Neutrophil (primary cell): ENCODE measurements around the gene SMIM1.

Source experiments
- H3K27ac ChIP-seq: fragments of 200-600 bp; sonication (generic); 2 replicates; pipeline ENCODE4 v1.5.1; 2016; ENCODE audit warnings: mild to moderate bottlenecking, moderate library complexity
- H3K27me3 ChIP-seq: fragments of 200-600 bp; sonication (generic); 2 replicates; pipeline ENCODE4 v1.6.0; 2016; ENCODE audit warnings: mild to moderate bottlenecking
- H3K36me3 ChIP-seq: fragments of 200-600 bp; sonication (generic); 2 replicates; pipeline ENCODE4 v1.5.1; 2017
- H3K4me1 ChIP-seq, 2 experiments: fragments of 200-600 bp in 1 of 2; sonication (generic) in 1 of 2; 1 replicate in 1 of 2; 2 replicates in 1 of 2; pipeline versions ENCODE4 v1.5.1 to v1.6.1; 2013 to 2016; ENCODE audit warnings: low read depth in 1 of 2, low read length in 1 of 2, mild to moderate bottlenecking in 1 of 2, moderate library complexity in 1 of 2; ENCODE audit not compliant: control insufficient read depth in 1 of 2, insufficient read depth in 1 of 2
- H3K4me3 ChIP-seq, 2 experiments: fragments of 200-600 bp in 1 of 2; sonication (generic) in 1 of 2; 1 replicate in 1 of 2; 2 replicates in 1 of 2; pipeline ENCODE4 v1.5.1; 2013 to 2016; ENCODE audit warnings: low read depth in 1 of 2, low read length in 1 of 2, mild to moderate bottlenecking in 1 of 2, moderate library complexity in 1 of 2
- H3K9me3 ChIP-seq: fragments of 200-600 bp; sonication (generic); 2 replicates; pipeline ENCODE4 v1.5.1; 2016
- TF ChIP-seq, protein P1 (sequence below): fragments of 200-600 bp; sonication (generic); IDR thresholded peaks from 2 replicates; pipeline ENCODE4 v1.5.1; 2016; ENCODE audit warnings: antibody characterized with exemption

SMIM1 gene

DNA sequence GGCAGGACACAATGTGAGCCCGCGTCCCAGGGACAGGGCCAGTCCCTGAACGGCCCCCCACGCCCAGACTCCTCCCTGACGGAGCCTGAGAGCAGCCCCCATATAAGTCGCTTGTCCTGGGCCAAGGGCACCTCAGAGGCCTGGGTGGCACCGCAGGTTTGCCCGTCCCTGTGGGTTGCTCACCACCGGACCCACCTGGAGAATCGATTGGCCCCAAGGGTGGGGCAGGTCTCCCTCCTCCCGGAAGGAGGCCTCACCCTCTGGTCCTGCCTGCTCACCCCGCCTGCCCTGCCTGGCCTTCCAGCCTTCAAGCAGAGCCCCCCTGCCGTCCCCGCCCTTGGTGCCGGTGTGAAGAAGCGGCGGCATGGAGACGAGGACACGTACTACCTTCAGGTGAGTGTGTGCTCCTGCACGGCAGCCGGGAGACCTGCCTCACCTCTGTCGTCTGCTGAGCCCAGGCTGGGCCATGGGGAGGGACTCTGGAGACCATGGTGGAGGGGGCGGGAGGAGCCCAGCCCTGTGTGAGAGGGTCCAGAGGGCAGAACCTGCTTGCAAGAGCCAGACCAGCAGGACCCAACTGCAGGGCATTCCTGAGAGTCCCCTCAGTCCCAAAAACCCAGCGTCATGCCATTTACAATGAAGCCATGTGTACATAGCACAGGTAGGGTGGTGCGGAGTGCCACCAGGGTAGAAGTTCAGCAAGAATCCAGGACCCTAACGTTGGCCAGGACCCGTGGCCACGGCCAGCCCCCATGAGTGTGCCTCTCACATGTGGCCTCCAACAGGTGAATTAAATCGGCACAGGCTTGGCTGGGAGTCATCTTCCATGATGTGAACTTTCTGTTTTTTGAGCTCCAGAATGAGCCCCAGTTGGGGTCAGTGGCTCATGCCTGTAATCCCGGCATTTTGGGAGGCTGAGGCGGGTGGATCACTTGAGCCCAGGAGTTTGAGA, 44.4 kb upstream of the SMIM1 start:
- TF ChIP-seq, protein P1, sequence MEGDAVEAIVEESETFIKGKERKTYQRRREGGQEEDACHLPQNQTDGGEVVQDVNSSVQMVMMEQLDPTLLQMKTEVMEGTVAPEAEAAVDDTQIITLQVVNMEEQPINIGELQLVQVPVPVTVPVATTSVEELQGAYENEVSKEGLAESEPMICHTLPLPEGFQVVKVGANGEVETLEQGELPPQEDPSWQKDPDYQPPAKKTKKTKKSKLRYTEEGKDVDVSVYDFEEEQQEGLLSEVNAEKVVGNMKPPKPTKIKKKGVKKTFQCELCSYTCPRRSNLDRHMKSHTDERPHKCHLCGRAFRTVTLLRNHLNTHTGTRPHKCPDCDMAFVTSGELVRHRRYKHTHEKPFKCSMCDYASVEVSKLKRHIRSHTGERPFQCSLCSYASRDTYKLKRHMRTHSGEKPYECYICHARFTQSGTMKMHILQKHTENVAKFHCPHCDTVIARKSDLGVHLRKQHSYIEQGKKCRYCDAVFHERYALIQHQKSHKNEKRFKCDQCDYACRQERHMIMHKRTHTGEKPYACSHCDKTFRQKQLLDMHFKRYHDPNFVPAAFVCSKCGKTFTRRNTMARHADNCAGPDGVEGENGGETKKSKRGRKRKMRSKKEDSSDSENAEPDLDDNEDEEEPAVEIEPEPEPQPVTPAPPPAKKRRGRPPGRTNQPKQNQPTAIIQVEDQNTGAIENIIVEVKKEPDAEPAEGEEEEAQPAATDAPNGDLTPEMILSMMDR = no peak
- Histone ChIP-seq H3K9me3 (no peaks in the 10 kb centered on the region), H3K27me3 (peaks cover 41% of the 10 kb centered on the region), H3K4me3 (no peak overlapping the region), H3K27ac (no peak overlapping the region), H3K36me3 (no peaks in the 10 kb centered on the region), H3K4me1 (no peaks in the 10 kb centered on the region)

DNA sequence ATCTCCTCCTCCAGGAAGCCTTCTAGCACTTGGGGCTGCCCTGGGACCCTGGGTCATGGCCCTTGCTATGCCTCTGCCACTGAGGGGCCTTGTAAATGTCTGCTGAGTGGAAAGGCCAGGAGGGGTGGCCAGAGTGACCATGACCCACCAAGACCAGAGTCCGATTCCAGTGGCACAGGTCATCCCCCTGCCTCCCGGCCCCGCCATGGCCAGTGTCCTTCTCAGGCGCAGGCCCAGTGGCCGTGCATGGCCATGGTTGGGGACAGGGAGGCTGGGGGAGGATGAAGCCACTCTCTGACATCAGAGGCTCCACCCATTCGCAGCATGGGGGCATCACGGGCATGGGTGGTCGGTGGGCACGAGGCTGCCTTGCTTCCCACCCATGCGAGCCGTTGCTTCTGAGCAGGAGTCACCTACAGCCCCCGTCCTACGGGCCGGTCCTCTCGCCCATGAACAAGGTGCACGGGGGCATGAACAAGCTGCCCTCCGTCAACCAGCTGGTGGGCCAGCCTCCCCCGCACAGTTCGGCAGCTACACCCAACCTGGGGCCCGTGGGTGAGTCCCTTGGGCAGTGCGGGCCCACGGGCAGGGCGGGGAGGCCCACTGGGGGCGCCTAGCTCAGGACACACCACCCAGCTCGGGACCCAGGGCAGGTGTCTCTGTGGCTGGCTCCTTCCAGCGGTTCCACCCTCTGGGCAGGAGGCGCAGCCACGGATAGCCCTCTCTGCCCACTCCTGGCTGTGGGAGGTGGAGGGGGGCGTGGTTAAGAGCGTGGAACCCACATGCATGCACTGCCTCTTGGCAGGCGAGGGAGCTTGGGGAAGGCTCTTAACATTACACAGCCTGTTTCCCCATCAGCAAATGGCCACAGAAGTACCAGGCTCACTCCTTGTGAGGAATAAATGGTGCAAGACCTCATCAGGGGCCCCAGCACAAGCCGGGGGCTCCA, 42.7 kb upstream of the SMIM1 start:
- no peak overlapping the region for H3K4me3 ChIP-seq
- no peaks in the 10 kb centered on the region for H3K4me1 ChIP-seq
- H3K36me3 ChIP-seq = no peaks in the 10 kb centered on the region
- no peak overlapping the region for H3K27ac ChIP-seq
- peaks cover 45% of the 10 kb centered on the region for H3K27me3 ChIP-seq
- no peaks in the 10 kb centered on the region for H3K9me3 ChIP-seq
- TF ChIP-seq, protein P1 = no peak

DNA sequence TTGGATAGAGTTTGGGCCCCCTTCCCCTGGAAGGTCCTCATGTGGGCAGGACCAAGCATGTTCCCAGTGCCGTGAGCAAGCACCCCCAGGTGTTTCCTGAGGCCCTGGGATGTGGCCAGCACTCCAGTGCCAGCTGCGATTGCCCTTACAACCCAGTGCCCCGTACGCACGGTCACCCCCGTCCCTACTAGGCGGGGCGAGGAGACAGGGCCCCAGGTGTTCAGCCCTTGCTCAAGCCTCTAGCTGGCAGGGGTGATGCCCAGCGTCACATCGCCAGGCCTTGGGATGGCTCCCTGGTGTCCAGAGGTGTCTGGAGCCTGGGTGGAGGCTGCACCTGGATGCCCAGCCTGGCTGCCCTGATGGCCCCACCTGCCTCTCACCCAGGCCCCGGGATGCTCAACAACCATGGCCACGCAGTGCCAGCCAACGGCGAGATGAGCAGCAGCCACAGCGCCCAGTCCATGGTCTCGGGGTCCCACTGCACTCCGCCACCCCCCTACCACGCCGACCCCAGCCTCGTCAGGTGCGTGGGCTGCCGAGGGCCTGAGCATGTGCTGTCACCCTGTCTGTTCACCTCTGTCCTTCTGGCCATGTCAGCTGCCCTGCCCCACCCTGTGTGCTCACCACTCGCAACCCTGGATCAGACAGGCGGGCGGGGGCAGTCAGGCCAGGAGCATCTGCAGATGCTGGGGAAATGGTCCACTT, 41.9 kb upstream of the SMIM1 start:
- TF ChIP-seq, protein P1 = no peak
- H3K4me3 ChIP-seq = no peak overlapping the region
- H3K9me3 ChIP-seq = no peaks in the 10 kb centered on the region
- H3K27me3 ChIP-seq = peaks cover 45% of the 10 kb centered on the region
- H3K27ac ChIP-seq = no peak overlapping the region
- peaks cover 8% of the 10 kb centered on the region for H3K36me3 ChIP-seq
- no peaks in the 10 kb centered on the region for H3K4me1 ChIP-seq

DNA sequence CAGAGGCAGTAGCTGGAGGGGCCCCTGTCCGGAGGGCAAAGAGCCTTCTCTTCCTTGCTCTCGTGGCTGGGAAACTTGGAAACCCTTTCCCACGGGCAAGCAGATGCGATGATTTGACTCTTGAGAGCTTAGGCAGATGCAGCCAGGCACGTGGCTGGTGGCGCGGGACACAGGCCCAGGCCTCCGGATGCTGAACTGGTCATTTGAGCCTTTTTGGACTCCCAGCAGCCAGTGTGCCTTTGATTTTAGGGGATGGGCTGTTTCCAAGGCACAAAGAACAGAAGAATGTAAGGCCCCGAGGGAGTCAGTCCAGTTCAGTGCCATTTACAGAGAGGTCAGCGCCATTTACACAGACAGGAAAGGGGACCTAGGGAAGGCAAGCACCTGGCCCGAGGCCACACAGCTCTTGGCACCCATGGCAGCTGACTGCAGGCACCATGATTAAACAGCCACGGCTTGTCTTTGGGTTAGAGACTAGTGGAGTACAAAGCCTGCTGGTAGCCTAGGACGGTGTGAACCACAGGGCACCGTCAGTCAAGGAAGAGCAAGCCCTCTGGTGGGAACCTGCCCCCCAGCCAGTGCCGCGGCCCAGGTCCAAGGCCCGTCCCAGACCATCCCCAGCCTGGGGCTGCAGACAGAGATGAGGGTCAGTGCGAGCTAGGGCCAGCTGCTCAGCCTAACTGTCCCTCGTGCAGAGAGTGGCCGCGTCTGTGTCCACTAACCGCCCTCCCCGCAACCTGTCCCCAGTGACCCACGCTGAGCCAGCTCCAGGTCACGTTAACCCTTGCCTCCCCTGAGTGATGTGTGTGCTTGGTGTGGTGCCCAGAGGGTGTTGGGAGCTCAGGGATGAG, 40.7 kb upstream of the SMIM1 start:
- no peak overlapping the region for H3K4me3 ChIP-seq
- H3K9me3 ChIP-seq = no peaks in the 10 kb centered on the region
- H3K36me3 ChIP-seq = peaks cover 10% of the 10 kb centered on the region
- H3K27ac ChIP-seq = no peak overlapping the region
- TF ChIP-seq, protein P1 = no peak
- H3K4me1 ChIP-seq = no peaks in the 10 kb centered on the region
- peaks cover 45% of the 10 kb centered on the region for H3K27me3 ChIP-seq
